Stimulated activated CD8-positive, alpha-beta memory T cell treated with anti-CD3 and anti-CD28 coated beads, Interleukin-7, amount 100 ng/mL, for 1 hour (primary cell): ENCODE measurements around the gene SMAD6.

Experiments used
- DNase-seq, 2 donors: peaks; one replicate each; pipeline ENCODE4 v3.0.0-alpha.2; 2020; ENCODE audit warnings: low read depth in 2 of 2

The SMAD6 gene

GRCh38 chr15:66758844-66759243, 56.8 kb downstream of the SMAD6 start:
- DNase-seq = no peak

GRCh38 chr15:66760097-66760967, 58.3 kb downstream of the SMAD6 start:
- no peak for DNase-seq

GRCh38 chr15:66760968-66761725, 59.1 kb downstream of the SMAD6 start:
- DNase-seq = no peak

GRCh38 chr15:66761726-66762595, 59.9 kb downstream of the SMAD6 start:
- DNase-seq = no peak

- DNase-seq = no peak
Measured at GRCh38 chr15:66763186-66764071, 61.4 kb downstream of the SMAD6 start.

- no peak for DNase-seq
Measured at GRCh38 chr15:66764072-66764786, 62.2 kb downstream of the SMAD6 start.

GRCh38 chr15:66765478-66766281, 63.6 kb downstream of the SMAD6 start:
- no peak for DNase-seq

- DNase-seq = no peak
Measured at GRCh38 chr15:66766282-66767230, 64.5 kb downstream of the SMAD6 start.

GRCh38 chr15:66767240-66767659, 65.2 kb downstream of the SMAD6 start:
- no peak for DNase-seq

GRCh38 chr15:66768987-66769386, 67.0 kb downstream of the SMAD6 start:
- no peak for DNase-seq

- DNase-seq = no peak
Measured at GRCh38 chr15:66770518-66771350, 68.7 kb downstream of the SMAD6 start.

- DNase-seq = no peak
Measured at GRCh38 chr15:66771351-66771650, 69.3 kb downstream of the SMAD6 start.

GRCh38 chr15:66772604-66773128, 70.6 kb downstream of the SMAD6 start:
- DNase-seq = no peak

- DNase-seq = no peak
Measured at GRCh38 chr15:66773129-66773873, 71.3 kb downstream of the SMAD6 start.

GRCh38 chr15:66774001-66774814, 72.2 kb downstream of the SMAD6 start:
- DNase-seq = peak in 1 of 2 donors; percentile 9
